Stimulated activated CD4-positive, alpha-beta T cell treated with anti-CD3 and anti-CD28 coated beads, Interleukin-2, amount 100 ng/mL, for 4 hours (primary cell): ENCODE measurements around the gene VPREB3.

Experiments
- DNase-seq: peaks from one replicate; pipeline ENCODE4 v3.0.0-alpha.2; 2020; ENCODE audit warnings: low read depth

The VPREB3 gene

DNA sequence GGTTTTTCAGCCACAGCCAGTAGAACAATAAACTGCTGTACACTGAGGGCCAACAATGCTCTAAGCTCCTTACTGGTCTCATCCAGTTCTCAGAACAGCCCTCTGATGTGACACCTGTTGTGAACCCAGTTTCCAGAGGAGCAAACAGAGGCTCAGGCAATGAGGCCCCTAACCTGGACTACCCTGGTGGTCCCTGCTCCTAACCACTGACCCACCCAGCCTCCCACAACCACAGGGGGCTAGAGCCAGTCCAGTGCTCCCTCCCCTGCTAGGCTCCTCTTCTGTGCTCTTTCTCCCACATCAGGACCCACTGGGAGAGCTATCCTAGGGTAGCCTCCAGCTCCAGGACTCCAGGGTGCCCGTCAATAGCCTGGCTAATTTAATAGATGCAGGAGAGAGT lies 28.5 kb upstream of the VPREB3 start:
- no peak for DNase-seq

DNA sequence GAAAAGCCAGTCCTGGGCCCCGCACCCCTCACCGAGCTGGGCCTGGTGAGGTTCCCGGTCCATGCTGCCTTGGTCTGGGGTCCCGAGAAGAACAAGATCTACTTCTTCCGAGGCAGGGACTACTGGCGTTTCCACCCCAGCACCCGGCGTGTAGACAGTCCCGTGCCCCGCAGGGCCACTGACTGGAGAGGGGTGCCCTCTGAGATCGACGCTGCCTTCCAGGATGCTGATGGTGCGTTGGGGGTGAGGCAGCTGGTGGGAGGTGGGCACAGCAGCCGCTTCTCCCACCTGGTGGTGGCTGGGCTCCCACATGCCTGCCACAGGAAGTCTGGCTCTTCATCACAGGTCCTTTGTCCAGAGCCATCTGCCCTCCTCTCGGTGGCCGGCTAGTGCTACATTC lies 28.0 kb upstream of the VPREB3 start:
- no peak for DNase-seq

DNA sequence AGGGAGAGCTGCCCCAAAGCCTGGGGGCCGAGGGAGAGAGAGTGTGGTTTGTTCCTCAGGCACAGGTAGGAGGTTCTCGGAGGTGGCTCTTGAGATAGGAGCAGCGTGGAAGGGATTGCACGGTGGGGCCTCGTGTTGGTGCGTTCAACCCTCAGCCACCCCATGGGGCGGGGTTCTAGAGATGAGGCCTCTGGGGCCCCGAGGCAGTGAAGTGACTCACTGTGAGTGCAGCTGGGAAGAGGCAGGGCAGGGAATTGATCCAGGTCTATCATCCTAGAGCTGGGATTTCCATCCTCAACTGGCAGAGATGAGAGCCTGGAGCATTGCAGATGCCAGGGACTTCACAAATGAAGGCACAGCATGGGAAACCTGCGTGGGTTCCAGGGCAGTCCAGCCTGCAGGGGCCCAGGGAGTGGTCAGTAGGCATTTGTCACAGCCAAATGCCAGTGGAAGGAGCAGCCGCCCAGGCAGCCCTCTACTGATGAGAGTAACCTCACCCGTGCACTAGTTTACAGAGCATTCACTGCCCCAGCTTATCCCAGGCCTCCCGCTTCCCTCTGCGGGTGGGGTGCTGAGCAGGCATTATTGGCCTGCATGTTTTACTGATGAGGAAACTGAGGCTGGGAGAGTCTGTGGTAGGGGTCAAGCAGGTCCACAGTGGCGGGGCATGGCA lies 27.4 kb upstream of the VPREB3 start:
- DNase-seq: no peak

DNA sequence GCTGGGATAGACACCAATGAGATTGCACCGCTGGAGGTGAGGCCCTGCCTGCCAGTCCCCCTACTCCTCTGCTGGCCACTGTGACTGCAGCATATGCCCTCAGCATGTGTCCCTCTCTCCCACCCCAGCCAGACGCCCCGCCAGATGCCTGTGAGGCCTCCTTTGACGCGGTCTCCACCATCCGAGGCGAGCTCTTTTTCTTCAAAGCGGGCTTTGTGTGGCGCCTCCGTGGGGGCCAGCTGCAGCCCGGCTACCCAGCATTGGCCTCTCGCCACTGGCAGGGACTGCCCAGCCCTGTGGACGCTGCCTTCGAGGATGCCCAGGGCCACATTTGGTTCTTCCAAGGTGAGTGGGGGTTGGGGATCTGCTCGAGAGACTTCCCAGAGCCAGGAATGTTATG lies 26.8 kb upstream of the VPREB3 start:
- DNase-seq: no peak

DNA sequence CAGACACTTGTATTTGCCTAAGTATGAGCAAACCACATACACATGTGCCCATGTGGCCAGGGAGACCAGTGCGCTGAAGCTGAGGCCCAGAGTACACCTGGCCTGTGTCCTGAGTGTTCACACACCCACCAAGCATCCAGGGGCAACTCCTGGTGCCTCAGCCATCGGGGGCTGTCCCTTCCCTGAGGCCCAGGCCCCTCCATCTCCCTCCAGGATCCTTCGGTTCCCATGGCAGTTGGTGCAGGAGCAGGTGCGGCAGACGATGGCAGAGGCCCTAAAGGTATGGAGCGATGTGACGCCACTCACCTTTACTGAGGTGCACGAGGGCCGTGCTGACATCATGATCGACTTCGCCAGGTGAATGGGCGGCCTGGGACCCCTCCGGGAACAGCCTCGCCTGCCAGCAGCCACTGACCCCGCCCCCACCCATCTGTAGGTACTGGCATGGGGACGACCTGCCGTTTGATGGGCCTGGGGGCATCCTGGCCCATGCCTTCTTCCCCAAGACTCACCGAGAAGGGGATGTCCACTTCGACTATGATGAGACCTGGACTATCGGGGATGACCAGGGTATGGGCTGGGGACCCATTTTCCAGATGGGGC lies 26.0 kb upstream of the VPREB3 start:
- DNase-seq: no peak

DNA sequence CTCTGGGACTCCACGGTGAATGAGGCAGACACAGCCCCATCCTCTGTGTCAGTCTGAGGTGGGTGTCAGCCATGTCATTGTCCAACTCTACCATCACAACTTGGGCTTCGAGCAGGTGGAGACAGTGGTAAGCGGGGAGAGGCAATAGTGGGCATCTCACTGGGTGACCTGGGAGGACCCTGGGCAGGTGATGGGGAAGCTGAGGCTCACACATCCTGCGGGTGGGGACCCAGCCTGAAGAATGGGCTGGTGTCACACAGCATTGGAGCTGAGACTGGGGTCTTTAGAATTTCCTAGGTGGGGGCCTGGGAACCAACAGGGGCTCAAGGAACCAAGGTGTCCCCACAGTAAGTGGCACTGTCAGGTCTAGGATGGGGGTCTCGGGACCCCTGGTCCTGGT lies 25.5 kb upstream of the VPREB3 start:
- no peak for DNase-seq

DNA sequence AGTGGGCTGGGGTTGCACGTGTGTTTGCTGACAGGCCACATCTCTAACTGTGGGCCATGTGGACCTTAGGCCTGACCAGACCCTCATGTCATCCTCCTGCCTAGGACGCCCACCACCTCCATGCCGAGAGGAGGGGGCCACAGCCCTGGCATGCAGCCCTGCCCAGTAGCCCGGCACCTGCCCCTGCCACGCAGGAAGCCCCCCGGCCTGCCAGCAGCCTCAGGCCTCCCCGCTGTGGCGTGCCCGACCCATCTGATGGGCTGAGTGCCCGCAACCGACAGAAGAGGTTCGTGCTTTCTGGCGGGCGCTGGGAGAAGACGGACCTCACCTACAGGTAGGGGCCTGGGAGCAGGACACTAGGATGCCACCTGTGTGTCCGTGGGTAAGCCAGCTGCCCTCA lies 24.9 kb upstream of the VPREB3 start:
- DNase-seq: no peak

DNA sequence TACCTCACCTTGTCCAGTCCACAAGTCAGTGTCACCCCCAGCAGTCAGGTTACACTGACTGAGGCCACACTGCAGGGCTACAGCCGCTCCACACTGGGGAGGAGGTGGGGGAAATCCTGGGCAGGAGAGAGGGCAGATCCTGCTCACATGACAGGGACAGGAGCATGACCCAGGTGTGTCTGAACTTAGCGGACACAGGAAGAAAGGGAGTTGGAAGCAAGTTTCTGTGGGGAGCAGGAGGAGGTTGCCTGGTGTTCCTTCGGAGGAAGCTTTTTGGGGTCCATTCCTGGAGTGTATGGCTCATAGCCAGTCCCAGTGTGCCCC lies 24.3 kb upstream of the VPREB3 start:
- DNase-seq: no peak

DNA sequence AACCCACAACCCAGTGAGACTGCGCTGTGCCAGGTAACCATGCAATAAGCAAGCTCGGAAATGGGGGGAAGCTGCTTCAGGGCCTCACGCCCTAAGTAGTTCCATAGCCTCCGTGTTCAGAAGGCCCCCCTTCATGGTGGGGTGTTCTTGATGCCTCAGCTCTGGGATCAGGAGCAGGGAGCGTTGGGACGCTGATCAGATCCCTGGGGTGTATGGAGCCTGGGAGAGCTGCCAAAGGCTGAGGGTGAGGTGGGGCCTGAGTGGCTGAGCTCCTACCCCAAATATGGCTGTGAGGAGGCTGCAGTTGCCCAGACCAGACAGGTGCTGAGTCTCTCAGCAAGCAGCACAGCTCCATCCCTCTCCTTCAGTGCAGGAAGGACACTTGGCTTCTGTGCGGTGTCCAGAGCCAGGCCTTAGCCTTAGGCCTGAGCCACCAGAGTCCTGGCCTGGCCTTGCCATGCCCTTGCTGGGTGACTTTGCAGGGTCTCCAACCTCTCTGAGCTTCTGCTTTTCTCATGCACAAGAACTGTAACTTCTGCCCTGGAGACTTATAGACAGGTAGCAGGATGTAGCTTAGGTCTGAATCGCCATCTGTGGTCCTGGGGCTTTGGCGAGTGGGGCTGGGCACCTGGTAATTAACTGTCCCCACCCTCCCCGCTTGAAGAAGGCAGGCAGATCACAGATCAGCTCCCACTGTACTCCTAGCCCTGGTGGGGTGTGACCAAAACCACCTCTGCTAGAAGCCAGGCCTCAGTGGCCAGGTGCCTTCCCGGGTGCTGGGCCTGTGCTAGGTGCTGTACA lies 23.8 kb upstream of the VPREB3 start:
- DNase-seq: no peak

DNA sequence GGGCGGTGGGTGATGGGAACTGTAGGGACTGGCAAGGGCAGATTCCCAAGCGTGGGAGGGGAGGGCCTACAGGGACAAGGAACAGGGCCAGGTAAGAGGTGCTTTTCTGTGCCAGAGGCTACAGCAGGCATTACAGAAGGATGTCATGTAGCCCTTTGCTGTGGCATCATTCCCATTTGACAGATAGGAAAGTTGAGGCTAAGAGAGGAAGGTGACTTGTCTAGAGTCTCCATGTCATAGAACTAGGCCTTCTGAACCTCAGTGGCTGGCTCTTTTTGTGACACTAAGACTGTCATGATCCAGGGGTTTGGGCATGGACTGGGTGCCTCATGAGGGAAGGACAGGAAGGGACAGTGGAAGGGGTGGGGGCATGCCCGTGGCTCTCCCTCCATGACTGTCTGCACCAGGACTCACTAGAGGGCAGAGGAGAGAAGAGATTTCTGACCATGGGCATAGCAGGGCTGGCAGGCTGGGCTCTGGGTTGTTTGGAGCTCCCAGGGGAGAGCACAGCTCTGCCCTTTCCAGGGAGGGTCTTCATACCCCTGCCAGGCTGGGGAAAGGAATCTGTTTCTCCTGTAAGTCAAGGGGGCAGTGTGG lies 21.7 kb upstream of the VPREB3 start:
- DNase-seq: no peak

DNA sequence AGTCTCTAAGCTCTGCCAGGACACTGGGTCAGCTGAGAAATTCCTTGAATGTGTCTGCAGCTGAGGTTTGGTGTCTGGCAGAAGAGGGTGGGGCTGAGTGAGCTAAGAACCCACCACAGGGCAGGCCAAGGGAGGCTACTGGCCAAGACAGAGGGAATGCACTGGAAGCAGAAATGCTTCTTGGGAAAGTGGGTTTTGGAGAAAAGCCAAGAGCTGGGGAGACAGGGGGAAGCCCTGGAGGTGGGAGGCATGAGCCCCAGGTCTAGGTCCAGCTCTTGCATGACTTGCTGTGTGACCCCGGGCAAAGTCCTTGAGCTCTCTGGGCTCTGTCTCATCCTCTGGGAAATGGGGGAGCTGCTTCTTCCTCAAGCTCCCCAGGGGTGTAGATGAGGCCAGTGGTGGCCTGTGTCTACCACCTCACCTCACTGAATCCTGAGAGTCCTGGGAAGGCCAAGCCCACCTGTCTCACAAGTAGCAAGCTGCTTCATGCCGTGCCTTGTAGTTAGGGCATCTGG lies 20.8 kb upstream of the VPREB3 start:
- no peak for DNase-seq

DNA sequence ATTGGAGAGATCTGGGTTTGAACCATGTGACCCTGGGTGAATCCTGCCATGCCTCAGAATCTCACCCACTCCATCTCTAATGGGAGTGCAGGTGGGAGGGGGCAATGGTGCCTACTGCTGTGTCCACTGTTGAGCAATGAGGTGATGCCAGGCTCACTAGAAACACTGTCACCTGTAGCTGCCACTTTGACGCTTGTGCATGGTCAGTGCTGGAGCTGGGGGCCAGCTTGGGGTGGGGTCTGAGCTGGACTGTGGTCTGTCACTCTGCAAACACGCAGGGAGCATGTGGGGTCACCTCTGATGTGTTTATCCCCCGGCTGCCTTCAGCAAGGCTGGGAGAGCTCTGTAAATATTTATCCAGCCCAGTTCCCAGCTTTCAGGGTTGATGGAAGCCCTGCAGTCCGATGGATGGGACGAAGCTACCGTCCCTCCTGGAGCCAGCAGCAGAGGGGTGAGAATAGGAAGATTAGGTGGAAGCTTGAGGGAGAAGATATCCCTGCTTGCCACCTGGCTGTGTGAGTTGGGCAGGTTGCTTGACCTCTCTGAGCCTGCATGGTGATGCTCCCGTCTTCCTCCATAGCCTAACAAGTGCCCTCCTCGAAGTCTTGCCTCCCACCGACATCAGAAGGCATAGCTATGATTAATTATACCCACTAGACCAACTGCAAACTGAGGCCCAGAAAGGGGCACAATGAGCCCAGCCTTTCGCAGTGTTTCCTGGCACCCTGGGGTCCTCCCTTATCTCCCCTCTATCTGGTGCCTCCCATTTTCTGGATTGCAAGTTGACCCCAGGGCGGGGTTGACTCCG lies 20.1 kb upstream of the VPREB3 start:
- DNase-seq: no peak

DNA sequence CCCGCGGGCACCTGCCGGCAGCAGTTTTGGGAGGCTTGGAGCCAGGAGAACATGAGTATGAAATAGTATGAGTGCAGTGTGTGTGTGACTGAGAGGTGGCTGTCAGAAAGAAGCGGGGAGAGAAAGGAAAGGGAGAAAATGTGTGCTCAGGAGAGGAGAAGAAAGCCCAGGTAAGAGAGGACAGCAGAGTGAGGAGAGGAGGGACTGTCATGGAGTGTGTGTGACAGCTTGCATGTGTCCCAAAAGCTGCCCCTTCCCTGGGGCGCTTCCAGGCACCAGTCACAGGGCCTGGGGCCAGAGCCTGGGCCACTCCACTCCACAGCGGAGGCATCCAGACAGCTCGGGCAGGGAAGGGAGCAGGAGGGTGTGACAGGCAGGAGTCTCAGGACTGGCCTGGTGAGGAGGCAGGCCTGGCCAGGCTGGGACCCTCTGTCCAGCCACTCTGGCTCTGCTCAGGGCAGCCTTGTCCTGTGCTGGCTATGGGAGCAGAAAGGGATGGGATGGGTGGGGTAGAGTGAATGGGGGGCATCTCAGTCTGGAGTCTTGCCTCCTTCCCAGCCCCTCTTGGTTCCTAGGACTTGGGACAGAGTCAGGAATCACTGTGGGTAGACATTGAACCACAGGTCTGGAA lies 19.4 kb upstream of the VPREB3 start:
- DNase-seq: no peak

DNA sequence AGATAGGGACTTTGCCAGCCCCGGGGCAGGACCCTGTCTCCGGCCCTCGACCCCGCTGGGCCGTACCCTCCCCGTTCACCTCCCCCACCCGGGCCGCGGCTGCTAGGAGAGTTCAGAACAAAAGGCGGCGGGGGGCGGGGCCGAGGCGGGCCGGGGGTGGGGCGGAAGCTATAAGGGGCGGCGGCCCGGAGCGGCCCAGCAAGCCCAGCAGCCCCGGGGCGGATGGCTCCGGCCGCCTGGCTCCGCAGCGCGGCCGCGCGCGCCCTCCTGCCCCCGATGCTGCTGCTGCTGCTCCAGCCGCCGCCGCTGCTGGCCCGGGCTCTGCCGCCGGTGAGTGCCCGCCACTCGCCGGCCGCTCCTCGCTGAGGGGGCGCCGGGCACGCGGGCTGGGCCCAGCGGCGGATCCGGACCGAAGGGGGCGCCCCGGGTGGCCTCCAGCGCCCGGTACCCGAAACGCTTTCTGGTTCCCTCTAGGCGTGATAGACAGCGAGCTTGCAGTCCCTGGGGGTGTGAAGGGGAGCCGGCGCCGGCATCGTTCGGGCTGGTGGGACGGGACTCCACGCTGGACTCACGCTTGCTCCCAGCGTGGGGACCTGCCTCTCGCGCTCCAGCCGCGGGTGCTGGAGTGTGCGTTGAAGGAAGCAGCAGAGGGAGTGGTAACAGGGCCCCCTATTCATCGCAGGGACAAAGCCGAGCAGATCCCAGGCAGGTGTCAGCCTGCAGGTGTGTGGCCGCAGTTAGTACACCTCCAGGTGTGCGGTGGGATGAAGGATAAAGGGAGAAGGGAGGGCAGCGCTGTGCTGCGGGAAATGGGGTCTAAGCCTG lies 18.6 kb upstream of the VPREB3 start, which contains the start of gene MMP11:
TSS of gene MMP11 (plus strand) at position 201 of the 825 bp plus-strand sequence. CDS start at position 223, 22 bp downstream.
- DNase-seq: peak; percentile 39

DNA sequence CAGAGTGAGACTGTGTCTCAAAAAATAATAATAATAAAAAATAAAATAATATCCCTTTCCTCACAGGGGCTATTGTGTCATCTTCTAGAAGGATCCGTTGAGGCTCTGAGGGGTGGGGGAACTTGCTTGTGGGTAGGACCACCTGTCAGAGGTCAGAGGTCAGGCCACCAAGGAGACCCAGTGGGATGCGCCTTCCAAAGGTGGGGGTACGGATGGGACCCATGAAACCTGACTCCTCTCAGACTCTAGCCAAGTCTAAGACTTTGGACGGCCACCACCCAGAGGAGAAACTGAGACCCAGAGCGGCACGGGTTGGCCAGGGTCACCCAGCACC lies 18.1 kb upstream of the VPREB3 start:
- DNase-seq: no peak

DNA sequence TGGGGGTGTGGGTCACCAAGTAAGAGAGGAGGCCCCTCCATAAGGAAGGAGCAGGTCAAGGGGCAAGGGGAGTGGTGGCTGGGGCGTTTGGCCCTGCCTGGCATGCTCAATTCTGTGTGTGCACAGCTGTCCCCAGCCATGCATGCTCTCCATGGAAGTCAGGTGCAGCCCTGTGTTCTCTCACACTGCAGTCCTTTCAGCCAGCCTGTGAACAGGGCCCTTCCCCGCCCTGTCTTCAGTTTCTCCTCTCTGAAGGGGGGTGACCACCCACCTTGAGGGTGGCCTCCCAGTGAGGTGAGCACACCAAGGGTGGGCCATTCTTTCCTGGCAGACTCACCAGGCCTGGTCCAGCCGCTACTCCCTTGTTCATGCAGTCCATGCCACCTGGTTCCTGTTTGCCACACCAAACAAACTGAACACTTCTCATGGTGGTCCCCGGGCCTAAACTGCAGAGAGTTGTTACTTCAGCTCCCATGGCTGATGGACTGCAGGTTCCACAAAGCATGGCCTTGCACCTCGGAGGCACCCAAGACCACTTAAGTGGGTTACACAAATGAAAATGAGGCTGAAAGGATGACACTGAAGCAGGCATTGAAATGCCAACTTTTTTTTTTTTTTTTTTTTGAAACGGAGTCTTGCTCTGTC lies 15.2 kb upstream of the VPREB3 start:
- no peak for DNase-seq

DNA sequence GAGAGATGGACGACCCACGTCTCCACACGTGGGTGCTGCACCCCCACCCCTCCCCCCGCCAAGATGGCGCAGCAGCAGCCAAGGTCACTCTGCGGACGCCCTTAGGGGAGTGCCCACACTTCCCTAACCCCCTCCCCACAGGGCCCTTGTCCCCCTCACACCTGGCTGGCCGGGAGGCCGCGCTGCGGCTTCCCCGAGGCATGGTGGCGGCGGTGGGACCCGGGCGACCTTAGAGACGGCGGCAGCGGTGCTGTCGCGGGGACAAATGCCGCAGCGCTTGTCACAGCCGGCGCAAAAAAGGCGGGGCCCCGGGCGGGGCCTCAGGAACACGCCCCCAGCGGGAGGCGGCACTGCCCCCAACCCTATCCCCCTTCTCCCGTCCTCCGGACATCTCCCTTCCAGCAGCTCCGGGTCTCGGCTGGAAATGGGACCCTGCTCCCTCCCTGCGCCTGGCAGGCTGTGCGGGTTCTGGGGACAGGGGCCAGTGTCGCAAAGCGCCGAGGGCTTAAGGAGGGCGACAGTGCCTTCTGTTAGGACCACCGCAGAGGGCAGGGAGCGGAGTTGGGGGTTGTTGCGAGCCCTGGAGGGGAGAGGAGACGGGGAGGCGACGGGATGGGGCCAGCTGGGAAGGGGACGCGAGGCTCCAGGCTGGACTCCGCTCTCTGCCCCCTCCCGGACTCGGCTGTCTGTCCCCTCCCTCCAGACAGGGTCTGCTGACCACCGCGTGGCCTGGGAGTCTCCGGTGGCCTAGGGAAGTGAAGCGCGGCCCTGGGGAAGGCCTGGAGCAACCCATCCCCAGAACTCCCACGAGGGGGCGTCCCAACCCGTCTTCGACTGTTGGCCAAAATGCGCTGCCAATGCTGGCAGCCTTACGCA lies 13.7 kb upstream of the VPREB3 start, which contains the start of gene CHCHD10:
TSS of gene CHCHD10 (minus strand) at position 300 of the 876 bp plus-strand sequence. CDS start at position 202, 98 bp downstream.
- DNase-seq: peak; percentile 59

DNA sequence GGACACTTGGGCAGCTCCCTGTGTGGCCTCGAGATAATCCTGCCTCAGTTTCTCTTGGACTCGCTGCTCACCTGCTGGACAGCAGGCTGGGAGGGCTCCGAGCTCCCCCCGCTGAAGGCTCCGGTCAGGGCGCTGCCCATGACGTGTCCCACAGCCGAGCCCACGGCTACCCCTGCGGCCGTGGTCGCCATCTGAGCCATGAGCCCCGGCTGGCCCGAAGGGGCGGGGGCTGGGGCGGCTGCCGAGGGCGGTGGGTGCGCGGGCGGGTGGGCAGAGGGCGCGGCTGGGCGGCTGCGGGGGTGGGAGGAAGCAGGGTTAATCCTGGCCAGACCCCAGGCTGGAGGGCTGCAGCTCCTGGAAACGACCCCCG lies 13.1 kb upstream of the VPREB3 start:
- no peak for DNase-seq
